Activated CD4-positive, alpha-beta T cell treated with anti-CD3 and anti-CD28 coated beads, Interleukin-2, amount 10 ng/mL, durations not matched to agents 7 days and 5 days (primary cell): ENCODE results near the gene FOS. TPM values are rescaled to one million over a fixed set of nuclear protein-coding genes. Genes with fewer than 3 reads are reported as not detected.

Source experiments
- CTCF ChIA-PET: fragments of 350-600 bp; sonication (Branson Sonifier 250); formaldehyde crosslinking; loops from one replicate; lab custom pipeline; 2021; ENCODE audit warnings: antibody characterized with exemption; lab: Charles Lee
- POLR2A ChIA-PET: fragments of 350-600 bp; sonication (Branson Sonifier 250); formaldehyde crosslinking; loops from one replicate; lab custom pipeline; 2021; ENCODE audit warnings: antibody characterized with exemption; lab: Charles Lee
- DNase-seq: peaks from one replicate; pipeline ENCODE4 v3.0.0-alpha.2; 2020
- H3K27ac Mint-ChIP-seq: one replicate; pipeline ENCODE4 v1.8.0; 2021; ENCODE audit warnings: mild to moderate bottlenecking, moderate library complexity, mixed read lengths
- H3K27me3 Mint-ChIP-seq: one replicate; pipeline ENCODE4 v1.8.0; 2021; ENCODE audit warnings: mixed read lengths
- H3K36me3 Mint-ChIP-seq: one replicate; pipeline ENCODE4 v1.8.0; 2021; ENCODE audit warnings: low read depth, mixed read lengths
- H3K4me1 Mint-ChIP-seq: one replicate; pipeline ENCODE4 v1.8.0; 2021; ENCODE audit warnings: mixed read lengths
- H3K4me3 Mint-ChIP-seq: one replicate; pipeline ENCODE4 v1.8.0; 2021; ENCODE audit warnings: mild to moderate bottlenecking, moderate library complexity, mixed read lengths
- H3K9me3 Mint-ChIP-seq: one replicate; pipeline ENCODE4 v1.8.0; 2021; ENCODE audit warnings: mixed read lengths
- total RNA-seq, 2 experiments: library from RNA; stranded (reverse); gene quantifications; one replicate each; pipeline ENCODE4 v1.2.3, GENCODE V29; 2021

FOS gene
- total RNA-seq, 2 experiments from 2014 or later, result 28.0 to 35.7 TPM

GRCh38 chr14:75320196-75320595 is 41.6 kb downstream of the FOS start:
- H3K27ac Mint-ChIP-seq, result no peak overlapping the region
- no peaks in the 10 kb centered on the region for H3K36me3 Mint-ChIP-seq
- H3K9me3 Mint-ChIP-seq, result peaks cover 2% of the 10 kb centered on the region
- H3K27me3 Mint-ChIP-seq, result peaks cover 12% of the 10 kb centered on the region
- DNase-seq, result no peak
- ChIA-PET CTCF (no interaction called here), POLR2A (no interaction called here)
- peaks cover under 1% of the 10 kb centered on the region for H3K4me1 Mint-ChIP-seq
- no peak overlapping the region for H3K4me3 Mint-ChIP-seq

GRCh38 chr14:75322746-75323145 is 44.1 kb downstream of the FOS start:
- Mint-ChIP-seq H3K36me3 (no peaks in the 10 kb centered on the region), H3K4me1 (no peaks in the 10 kb centered on the region), H3K27me3 (peaks cover 4% of the 10 kb centered on the region), H3K27ac (no peak overlapping the region), H3K4me3 (no peak overlapping the region), H3K9me3 (peaks cover 2% of the 10 kb centered on the region)
- DNase-seq, result no peak
- ChIA-PET CTCF (interaction anchor here (0.9 to 1.9 kb wide), 6 partner anchors 10 to 166 kb away, joined by 3 to 5 read pairs (median 4); no protein-coding TSS in a partner anchor), POLR2A (no interaction called here)

GRCh38 chr14:75323571-75323970 is 44.9 kb downstream of the FOS start:
- Mint-ChIP-seq H3K4me1 (no peaks in the 10 kb centered on the region), H3K27ac (no peak overlapping the region), H3K9me3 (peaks cover 2% of the 10 kb centered on the region), H3K4me3 (no peak overlapping the region), H3K36me3 (no peaks in the 10 kb centered on the region), H3K27me3 (no peaks in the 10 kb centered on the region)
- POLR2A ChIA-PET, result no interaction called here
- CTCF ChIA-PET, result interaction anchor here (1.0 to 1.7 kb wide), 2 partner anchors 10 to 130 kb away, joined by 3 to 5 read pairs; no protein-coding TSS in a partner anchor
- no peak for DNase-seq

- Mint-ChIP-seq H3K27me3 (peaks cover 4% of the 10 kb centered on the region), H3K4me3 (no peak overlapping the region), H3K9me3 (no peaks in the 10 kb centered on the region), H3K27ac (no peak overlapping the region), H3K4me1 (peaks cover 13% of the 10 kb centered on the region), H3K36me3 (no peaks in the 10 kb centered on the region)
- no peak for DNase-seq
- ChIA-PET CTCF (interaction anchor here (0.6 to 1.7 kb wide), 5 partner anchors 10 to 238 kb away, joined by 3 to 7 read pairs (median 3); no protein-coding TSS in a partner anchor), POLR2A (interaction anchor here (0.7 kb wide), 1 partner anchor 160 kb away, joined by 3 read pairs; no protein-coding TSS in a partner anchor)
Observed at GRCh38 chr14:75328558-75329155, 50.0 kb downstream of the FOS start.

- DNase-seq, result no peak
- Mint-ChIP-seq H3K36me3 (no peaks in the 10 kb centered on the region), H3K27me3 (peaks cover 4% of the 10 kb centered on the region), H3K4me3 (no peak overlapping the region), H3K27ac (no peak overlapping the region), H3K4me1 (peaks cover 20% of the 10 kb centered on the region), H3K9me3 (no peaks in the 10 kb centered on the region)
- CTCF ChIA-PET, result interaction anchor here (0.8 to 1.7 kb wide), 4 partner anchors 9 to 159 kb away, joined by 3 to 7 read pairs (median 4); no protein-coding TSS in a partner anchor
- POLR2A ChIA-PET, result no interaction called here
Observed at GRCh38 chr14:75329369-75329768, 50.7 kb downstream of the FOS start.

- Mint-ChIP-seq H3K9me3 (peaks cover under 1% of the 10 kb centered on the region), H3K27me3 (peaks cover 4% of the 10 kb centered on the region), H3K4me1 (peaks cover 30% of the 10 kb centered on the region), H3K27ac (no peak overlapping the region), H3K4me3 (no peak overlapping the region), H3K36me3 (peaks cover under 1% of the 10 kb centered on the region)
- POLR2A ChIA-PET, result no interaction called here
- DNase-seq, result no peak
- CTCF ChIA-PET, result interaction anchor here (1.2 kb wide), 1 partner anchor 10 kb away, joined by 3 read pairs; no protein-coding TSS in a partner anchor
Observed at GRCh38 chr14:75331471-75331870, 52.8 kb downstream of the FOS start.

Other genes starting within 250 kb of the FOS start
- 10 to 100 TPM; 17.0 to 17.3 TPM for gene MLH3, start 227.4 kb upstream of the FOS start, total RNA-seq
- gene ACYP1, start 214.8 kb upstream of the FOS start, total RNA-seq, result 10 to 100 TPM; 52.4 to 62.0 TPM
- gene ZC2HC1C, start 209.2 kb upstream of the FOS start, total RNA-seq, result 1 to 10 TPM; 3.1 to 3.3 TPM
- 10 to 100 TPM; 74.9 to 81.6 TPM for gene NEK9, start 151.8 kb upstream of the FOS start, total RNA-seq
- gene TMED10, start 102.2 kb upstream of the FOS start, total RNA-seq, result 100 to 1,000 TPM; 175 to 213 TPM
- gene JDP2, start 149.2 kb downstream of the FOS start, total RNA-seq, result 1 to 10 TPM in 1 of 2 experiments, under 1 TPM in 1; 0.99 to 1.6 TPM
- gene BATF, start 243.6 kb downstream of the FOS start, total RNA-seq, result 10 to 100 TPM; 39.4 to 41.0 TPM